ENCODE results near the gene MTHFD2.
A peak's percentile ranks its signal among the peaks of the same experiment; 100 is the strongest.
"Not testable (repeated sequence)": the region's sequence is repeated elsewhere in the genome, so short reads cannot be mapped to it uniquely, and the experiment has no call there.

Gene MTHFD2

DNA sequence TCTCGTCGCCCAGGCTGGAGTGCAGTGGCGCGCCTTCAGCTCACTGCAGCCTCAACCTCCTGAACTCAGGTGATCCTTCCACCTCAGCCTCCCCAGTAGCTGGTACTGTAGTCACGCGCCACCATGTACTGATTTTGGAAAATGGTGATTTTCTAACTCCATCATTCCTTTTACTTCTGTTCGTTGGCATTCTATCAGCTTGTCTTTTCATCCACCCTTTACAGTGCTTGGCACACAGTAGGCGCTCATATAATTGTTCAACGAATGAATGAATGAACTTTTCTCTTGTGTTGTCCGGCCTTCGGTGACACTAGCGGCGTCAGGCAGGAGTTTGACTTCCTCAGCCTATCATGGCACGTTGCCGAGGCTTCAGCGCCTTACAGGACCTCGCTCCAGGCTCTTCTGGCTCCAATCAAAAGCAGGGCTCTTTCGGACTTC is 373 bp upstream of the MTHFD2 start:
- DNase-seq, result peak in 1 of 14 donors; percentile 51

DNA sequence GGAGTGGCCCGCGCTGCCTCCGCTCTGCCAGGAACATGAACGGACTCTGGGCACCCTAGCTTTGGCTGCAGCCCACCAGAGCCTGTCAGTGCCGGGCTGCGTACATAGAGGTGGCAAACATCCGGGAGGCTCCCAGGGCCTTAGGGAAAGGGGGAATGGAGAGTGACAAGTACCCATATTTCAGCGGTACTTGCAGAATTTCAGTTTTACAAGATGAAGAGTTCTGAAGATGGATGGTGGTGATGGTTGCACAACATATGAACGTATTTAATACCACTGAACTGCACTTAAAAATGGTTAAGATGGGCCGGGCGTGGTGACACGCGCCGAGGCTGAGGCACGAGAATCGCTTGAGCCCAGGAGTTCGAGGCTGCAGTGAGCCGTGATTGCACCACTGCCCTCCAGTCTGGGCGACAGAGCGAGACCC is 873 bp downstream of the MTHFD2 start:
- DNase-seq, result no peak

DNA sequence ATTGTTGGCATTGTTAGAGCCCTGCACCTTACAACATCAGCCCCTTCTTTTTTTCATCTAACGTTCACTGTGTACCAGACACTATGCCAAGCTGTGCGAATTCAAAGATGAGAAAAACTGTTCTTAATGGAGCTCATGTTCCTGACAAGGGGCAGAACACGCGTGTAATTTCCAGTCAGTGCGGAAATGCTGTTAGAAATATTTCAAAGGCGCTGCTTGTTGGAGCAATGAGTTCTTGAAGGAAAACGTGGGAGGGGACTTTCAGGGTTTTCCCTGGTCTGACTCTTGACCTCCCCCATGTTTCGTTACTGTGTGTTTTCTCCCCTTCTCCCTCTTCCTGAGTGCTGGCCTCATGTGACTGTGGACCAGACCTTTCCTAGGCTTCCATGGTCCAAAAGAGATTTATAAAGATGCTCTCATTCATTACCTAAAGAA is 1.5 kb downstream of the MTHFD2 start:
- no peak for DNase-seq

DNA sequence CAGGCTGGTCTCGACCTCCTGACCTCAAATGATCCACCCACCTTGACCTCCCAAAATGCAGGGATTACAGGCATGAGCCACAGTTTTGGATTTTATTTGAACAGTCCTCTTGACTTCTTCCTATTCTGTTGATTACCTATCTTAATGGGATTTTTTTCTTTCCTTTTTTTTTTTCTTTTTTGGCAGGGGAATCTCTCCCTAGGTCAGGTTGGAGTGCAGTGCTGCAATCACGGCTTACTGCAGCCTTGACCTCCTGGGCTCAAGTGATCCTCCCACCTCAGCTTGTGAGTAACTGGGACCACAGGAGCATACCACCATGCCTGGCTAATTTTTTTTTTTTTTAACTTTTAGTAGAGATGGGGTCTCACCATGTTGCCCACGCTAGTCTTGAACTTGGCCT is 2.8 kb downstream of the MTHFD2 start:
- DNase-seq, result no peak

DNA sequence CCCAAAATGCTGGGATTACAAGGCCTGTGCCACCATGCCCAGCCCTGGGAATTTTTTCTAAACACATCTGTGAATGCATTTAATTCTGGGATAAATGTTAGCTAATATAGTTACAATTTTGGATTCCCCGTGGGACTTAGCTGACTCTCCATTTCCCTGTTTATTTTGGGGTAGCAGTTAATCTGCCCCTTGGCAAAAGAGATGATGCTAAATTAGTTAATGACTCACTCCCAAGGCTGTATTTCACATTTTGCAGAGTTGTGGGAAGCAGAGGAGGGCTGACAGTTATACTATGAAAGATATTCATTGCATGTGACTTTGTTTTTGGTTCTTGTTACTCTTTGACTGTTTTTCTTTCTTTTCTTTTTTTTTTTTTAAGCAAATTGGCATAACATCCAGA is 3.2 kb downstream of the MTHFD2 start:
- DNase-seq, result no peak

DNA sequence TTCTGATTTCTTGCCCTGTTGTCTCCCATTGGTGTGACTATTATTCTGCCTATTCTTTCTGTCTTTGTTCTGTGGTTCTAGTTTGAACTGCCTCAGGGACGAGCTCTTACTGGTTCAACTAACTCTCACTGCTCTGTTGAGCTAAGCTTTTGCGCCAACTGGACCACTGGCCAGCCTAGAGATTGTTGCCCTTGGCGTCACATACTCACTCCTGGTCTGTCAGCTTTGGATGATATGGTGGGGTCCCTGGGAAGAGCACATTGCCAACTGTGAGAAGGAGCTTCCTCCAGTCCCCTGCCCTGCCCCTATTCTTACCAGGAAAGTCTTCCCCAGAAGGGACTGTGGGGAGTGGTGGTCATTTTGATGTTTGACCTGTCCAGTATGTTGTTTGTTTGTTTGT is 6.0 kb downstream of the MTHFD2 start:
- no peak for DNase-seq

DNA sequence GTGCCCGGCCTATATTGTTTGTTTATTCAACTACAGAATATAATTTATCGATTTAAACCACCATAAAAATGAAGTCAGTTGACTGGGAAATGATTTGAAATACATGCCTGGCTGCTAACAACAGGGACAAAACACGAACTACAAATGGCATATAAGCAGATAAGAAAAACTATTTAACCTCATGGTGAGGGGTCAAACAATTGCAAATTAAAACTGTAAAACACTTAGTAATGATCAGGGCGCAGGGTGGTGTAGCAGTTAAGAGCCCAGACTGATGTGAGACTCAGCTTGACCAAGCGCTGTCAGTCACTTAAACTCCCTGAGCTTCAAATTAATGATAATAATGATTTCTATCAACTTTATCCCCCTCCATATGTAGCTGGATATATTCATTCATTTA is 6.7 kb downstream of the MTHFD2 start:
- no peak for DNase-seq

DNA sequence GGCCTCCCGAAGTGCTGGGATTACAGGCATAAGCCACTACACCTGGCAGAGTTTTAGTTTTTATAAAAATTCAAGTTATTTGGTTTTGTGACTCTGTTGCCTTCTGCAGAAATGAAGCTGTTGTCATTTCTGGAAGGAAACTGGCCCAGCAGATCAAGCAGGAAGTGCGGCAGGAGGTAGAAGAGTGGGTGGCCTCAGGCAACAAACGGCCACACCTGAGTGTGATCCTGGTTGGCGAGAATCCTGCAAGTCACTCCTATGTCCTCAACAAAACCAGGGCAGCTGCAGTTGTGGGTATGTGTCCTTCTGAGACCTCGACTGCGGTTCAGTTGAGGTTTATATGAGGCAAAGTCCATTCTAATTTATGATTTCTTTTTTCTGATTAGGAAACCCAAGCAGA is 7.2 kb downstream of the MTHFD2 start:
- DNase-seq, result no peak

DNA sequence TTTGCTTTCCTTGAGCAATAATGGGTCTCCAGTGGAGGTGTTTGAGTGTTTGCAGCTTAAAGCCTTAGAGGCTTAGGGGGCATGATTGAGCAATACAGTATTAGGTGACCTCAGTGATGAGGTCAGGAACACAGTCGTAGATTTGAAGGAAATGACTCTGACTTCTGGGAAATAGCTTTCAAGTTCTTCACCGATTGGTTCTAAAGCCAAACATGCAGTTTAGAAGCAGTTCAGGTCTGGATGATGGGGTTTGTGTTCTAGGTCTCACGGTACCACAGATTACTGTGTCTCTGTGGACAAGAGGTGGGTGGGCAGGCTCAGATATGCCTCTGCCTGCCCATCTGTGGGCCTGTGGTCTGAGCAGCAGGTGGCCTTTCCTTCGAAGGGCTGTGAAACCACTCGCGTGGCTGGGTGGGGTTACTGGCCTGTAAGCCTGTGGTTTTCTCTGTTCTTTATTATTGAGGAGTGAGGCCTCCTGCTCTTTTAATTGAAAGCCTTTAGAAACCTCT is 7.8 kb downstream of the MTHFD2 start:
- no peak for DNase-seq

DNA sequence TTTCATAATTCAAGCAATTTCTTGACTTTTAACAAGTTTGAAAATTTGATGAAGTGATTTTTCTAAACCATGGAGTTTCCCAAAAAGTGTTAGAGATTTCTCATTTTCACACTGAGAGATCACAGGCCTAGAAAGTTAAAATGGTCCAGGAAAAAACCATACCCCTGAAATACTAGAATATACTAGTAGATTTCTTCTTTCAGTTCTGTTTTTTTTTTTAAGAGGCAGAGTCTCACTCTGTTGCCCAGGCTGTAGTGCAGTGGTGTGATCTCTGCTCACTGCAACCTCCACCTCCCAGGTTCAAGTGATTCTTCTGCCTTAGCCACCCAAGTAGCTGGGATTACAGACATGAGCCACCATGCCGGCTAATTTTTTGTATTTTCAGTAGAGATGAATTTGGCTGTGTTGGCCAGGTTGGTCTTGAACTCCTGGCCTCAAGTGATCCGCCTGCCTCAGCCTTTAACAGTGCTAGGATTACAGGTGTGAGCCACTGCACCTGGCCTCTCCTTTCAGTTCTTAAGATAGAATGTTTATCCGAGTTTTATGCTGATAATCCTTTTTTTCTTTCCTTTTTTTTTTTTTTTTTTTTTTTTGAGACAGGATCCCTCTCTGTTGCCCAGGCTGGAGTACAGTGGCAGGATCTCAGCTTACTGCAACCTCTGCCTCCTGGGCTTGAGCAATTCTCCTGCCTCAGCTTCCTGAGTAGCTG is 14.4 kb downstream of the MTHFD2 start:
- DNase-seq, result no peak

DNA sequence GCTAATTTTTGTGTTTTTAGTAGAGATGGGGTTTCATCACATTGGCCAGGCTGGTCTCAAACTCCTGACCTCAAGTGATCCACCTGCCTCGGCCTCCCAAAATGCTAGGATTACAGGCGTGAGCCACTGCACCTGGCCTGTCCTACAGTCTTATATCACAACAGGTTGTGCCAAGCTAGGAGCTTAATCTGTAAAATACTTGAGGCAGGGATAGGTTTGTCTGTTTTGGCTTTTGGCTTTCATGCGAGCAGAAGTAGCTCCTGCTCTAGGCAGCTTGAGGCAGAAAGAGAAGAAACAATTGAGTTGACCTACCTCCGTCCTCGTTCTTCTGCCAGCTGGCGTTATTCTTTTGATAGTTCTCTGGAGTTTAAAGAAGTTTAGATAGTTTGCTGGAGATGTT is 17.4 kb downstream of the MTHFD2 start:
- not testable (repeated sequence) for DNase-seq

DNA sequence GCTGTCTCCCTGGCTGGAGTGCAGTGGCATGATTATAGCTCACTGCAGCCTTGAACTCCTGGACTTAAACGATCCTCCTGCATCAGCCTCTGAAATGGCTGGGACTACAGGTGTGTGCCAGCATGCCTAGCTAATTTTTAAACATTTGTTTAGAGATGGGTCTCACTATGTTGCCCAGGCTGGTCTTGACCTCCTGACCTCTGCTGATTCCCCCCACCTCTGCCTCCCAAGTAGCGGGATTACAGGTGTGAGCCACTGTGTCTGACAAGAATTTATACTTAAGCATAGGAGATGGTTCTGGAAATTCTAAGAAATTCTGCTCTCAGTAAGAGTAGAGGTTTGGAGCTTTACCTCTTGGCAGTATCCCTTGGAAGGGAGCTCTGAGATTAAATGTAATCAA is 18.2 kb downstream of the MTHFD2 start:
- no peak for DNase-seq

DNA sequence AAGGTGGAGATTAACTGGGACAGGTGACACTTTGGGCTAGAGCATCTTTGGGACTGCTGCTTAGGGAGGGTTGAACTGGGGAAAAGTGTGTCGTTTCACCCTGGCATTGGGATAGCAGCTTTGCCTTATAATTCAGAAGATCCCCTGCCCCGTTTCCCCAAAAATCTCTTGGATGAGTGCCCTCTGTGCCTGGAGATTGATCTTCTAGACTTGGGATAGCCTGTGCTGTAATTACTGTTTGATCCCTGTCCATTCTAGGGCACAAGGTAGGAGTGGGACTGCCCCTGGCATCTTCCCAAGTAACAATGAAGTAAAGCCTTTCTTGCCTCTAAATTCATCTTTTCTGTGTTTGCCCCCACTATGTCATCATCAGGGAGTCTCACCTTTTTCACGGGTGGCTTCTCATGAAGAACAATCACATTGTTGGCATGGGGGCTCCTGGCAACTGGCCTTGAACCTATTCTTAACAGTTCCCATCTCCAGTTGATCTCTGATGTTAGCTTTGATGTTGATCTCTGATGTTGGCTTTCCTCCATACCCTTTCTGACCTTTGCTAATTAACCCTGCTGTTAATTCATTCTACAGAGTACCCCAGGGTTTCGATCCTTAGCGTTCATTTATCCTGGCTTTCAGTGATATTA is 21.6 kb downstream of the MTHFD2 start:
- DNase-seq, result no peak

DNA sequence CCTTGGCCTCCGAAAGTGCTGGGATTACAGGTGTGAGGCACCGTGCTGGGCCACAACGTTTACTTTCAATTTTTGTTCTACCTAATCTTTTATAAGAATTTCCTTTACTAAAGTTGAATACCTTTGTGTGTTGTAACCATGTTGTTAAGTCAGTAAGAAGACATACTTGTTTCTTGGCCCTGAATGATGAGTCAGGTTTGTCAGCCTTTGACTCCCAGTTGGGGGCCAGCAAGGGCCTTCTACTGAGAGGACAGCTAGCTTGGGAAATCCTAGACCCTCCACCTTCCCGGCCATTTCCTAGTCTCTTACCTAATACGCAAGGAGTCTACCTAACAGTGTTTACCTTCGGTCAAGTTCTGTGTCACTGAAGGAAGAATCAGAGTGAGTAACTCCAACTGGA is 22.7 kb downstream of the MTHFD2 start:
- no peak for DNase-seq

DNA sequence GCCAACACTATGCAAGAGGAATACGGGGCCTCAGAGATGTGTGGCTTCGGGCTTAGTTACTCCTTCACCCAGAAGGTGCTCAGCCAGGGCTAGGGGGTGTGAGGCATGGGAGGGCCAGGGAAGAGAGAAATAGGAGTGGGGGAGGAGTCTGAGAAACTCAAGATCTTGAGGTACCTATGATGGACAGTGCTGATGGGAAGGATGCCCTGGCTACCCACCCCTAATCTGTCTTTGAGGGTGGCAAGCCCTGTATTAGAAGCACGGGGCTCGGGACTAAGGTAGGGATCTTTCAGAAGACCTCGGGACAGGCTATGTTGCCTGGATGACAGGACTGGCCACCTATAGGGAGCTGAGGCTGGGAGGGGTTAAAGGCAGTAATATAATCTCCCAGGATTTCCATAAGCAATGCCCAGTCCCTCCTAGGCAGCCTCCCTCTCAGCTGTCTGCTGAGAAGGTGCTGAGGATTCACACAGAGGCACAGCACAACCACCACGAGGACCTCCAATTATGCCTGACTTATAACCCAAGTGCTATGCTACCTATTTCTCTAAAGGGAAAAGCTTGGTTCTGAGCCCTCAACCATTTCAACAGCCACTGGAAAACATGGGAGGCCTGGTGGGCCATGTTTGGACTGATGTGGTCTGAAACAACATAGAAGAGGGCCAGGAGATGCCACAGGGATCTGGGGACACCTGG is 23.3 kb downstream of the MTHFD2 start:
- no peak for DNase-seq

DNA sequence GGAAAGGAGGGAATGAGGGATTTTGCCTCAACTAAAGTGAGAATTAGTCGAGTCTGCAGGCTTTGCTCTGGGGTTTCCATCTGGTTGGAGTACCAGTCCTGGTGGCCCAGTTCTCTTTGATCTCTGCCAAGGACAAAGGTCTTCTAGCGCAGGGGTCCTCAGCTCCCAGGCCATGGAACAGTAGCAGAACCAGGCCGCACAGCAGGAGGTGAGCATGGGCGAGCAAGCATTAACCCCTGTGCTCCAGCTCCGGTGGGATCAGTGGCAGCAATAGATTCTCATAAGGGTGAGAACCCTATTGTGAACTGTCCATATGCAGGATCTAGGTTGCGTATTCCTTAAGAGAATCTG is 23.9 kb downstream of the MTHFD2 start:
- no peak for DNase-seq

DNA sequence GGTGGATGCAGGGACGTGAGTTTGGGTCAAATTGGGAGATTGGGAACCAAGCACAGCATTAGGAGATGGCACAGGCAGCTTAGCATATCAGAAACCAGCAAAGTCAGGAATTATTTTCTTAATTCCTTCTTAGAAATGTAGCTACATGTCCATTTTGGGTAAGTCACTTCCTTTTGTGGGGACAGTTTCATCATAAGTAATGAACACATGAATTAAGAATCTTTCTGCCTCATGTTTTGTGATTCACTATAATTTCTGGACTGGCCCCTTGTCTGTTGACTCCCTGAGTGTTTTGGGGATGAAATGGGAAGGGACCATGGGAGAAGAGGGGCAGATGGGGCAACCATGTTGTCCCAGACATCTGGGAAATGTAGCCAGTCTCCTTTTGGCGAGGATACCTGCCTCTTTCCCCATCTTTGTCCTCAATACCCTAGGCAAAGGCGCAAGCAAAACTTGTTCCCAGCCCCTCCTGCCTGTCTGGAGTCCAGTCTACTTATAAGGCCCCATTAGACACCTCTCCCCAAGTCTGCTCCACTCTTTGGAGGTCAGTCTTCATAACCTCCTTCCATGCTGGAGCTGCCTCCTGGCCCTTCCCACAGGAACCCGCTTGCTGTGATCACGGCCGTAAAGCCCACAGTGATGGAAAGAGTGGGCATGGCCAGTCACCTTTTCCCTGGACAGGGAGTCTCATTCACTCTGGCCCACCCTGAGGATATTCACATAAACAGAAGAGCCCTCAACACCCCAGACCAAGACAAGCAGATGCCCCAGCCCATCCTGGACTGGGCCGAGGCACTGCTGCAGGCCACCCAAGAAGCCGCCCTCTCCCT is 25.7 kb downstream of the MTHFD2 start:
- DNase-seq, result no peak

DNA sequence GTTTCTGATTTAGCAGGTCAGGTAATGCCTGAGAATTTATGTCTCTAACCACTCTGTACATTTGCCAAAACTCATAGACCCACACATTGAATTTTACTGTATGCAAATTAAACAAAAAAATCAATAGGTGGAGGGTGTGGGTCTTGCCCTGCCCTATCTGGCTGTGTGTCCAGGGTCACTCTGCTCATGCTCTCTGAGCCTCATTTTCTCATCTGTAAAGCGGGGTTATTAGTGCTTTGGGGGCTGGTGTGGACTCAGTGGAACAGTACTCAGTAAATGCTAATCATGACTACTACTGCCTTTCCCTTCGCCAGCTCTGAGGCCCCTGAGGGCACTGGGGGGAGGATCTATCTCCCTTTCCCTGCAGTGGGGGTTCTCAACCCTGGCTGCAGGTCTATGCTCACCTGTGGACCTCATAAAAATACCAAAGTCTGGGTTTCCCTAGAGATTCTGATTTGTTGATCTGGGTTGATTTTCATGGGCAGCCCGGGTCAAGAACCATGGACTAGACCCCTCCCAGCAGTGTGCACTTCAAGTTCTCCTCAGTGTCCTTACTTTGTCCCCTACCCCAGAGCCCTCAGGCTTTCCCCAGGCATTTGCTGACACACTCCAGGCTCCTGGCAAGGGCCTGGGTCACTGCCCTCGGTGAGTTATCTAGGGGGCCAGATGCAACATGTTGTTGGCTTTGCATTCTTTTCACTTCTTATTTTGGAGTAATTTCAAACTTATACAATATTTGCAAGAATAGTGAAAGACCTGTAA is 27.5 kb downstream of the MTHFD2 start:
- no peak for DNase-seq

DNA sequence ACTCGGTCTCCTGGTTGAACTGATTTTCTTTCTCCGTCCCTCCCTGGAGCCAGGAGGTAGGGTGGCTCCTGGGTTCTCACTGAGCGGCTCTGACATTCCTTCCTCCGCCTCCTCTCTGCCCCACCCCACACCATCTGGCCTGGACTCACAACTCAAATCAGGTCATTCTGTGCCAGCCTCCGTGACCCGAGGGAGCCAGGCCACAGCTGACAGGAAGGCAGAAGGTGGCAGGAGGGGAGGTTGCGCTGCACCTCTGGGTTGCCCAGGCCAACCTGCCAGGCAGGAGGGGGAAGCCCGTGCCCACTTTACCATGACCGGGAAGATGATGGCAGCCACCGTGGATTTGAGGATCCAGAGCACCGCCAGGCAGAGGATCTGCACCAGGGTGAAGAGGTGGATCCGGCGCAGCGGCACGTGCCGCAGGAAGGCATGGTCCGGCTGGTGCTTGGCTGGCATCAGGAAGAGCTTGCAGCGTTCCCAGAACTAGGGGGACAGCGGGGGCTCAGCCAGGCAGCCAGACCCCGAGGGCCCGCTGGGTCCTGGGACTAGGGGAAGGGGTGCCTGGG is 28.3 kb downstream of the MTHFD2 start:
- DNase-seq, result peak in 1 of 14 donors; percentile 79

DNA sequence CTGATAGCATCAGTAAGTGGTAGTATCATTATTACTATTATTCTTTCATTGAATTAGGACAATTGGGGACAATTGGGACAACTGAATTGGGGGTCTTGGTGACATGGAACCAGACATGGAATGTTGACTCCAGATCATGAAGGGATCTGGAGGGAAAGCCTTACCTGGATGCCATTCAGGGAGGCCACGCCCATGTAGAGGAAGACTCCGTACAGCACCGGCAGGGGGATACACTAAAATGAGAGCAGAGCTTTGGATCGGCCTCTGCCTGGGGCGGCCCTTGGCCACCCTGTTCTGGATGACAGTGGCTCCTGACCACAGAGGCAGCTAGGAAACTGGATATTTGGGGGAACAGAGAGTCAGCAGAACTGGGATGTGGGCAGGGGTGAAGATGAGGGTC is 29.2 kb downstream of the MTHFD2 start:
- DNase-seq, result no peak

DNA sequence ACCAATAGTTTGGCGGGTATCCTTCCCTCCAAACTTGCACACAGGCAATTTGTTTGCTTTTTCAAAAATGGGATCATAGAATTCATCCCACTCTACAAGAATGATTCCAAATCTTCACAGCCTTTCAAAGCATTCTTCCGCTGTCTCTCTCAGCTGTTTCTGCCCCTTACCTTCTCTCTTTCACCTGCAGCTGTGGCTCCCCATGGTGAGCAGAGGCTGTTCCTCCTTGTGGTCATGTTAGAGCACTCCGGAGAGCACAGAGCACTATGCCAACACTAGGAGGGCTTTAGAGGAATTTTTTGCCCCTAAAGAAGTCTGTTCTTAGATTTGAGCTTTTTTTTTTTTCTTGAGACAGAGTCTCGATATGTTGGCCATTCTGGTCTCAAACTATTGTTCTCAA is 30.4 kb downstream of the MTHFD2 start:
- DNase-seq, result no peak

DNA sequence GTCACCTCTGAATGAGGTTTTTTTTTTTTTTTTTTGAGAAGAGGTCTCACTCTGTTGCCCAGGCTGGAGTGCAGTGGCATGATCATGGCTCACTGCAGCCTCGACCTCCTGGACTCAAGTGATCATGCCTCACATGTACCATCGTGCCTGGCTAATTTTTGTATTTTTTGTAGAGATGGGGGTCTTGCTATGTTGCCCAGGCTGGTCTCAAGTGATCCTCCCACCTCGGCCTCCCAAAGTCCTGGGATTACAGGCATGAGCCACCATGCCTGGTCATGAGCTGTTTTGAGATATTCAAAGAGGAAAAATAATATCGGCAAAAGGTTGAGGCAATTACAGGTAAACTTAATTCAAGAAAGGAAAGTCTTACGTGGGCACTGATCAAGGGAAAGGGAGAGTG is 31.4 kb downstream of the MTHFD2 start:
- DNase-seq, result not testable (repeated sequence)

Data from C1 segment of cervical spinal cord (tissue), 14 donors.